Stomach (tissue), 9 donors: Measurements from ENCODE around the gene GLRX5. TPM values are rescaled to one million over a fixed set of nuclear protein-coding genes. Genes with fewer than 3 reads are reported as not detected.

ENCODE experiments used
- DNase-seq, 2 donors: peaks; one replicate each; pipeline versions ENCODE4 v3.0.0 to v3.0.0-alpha.2; 2013 to 2019
- H3K27ac ChIP-seq, 5 donors: fragments of 200-600 bp in 4 of 5; sonication (generic) in 4 of 5; one replicate each; pipeline ENCODE4 v1.5.1; 2013 to 2019; ENCODE audit warnings: mild to moderate bottlenecking in 1 of 5, moderate library complexity in 1 of 5
- H3K27me3 ChIP-seq, 3 donors: fragments of 200-600 bp; sonication (generic); one replicate each; pipeline ENCODE4 v1.5.1; 2017 to 2019; ENCODE audit warnings: mixed run types in 1 of 3
- H3K36me3 ChIP-seq, 4 donors: fragments of 200-600 bp; sonication (generic); 1 replicate in 3 of 4; 2 replicates in 1 of 4; pipeline ENCODE4 v1.5.1; 2016 to 2019
- H3K4me1 ChIP-seq, 4 donors: fragments of 200-600 bp; sonication (generic); one replicate each; pipeline ENCODE4 v1.5.1; 2016 to 2019
- H3K4me3 ChIP-seq, 4 donors: fragments of 200-600 bp; sonication (generic) in 3 of 4; one replicate each; pipeline ENCODE4 v1.5.1; 2016 to 2019; ENCODE audit warnings: mild to moderate bottlenecking in 1 of 4
- H3K9me3 ChIP-seq, 4 donors: fragments of 200-600 bp; sonication (generic); one replicate each; pipeline ENCODE4 v1.5.1; 2016 to 2019
- CTCF ChIP-seq, 7 experiments: fragments of 450-650 bp in 4 of 7; fragments of 200-600 bp in 3 of 7; sonication (generic) in 3 of 7; IDR thresholded peaks; one replicate each; pipeline ENCODE4 v1.5.1; 2016 to 2019; ENCODE audit warnings: antibody characterized with exemption in 7 of 7, control low read depth in 2 of 7, mild to moderate bottlenecking in 1 of 7
- EP300 ChIP-seq: sonication (generic); formaldehyde crosslinking; IDR thresholded peaks from one replicate; pipeline ENCODE4 v1.6.1; 2017; ENCODE audit warnings: antibody characterized with exemption
- POLR2A ChIP-seq, 4 donors: fragments of 450-650 bp; IDR thresholded peaks; one replicate each; pipeline ENCODE4 v1.6.1; 2016; ENCODE audit warnings: antibody characterized with exemption in 4 of 4, control low read depth in 2 of 4, mild to moderate bottlenecking in 1 of 4, moderate library complexity in 1 of 4
- POLR2AphosphoS5 ChIP-seq, 3 donors: sonication (generic); formaldehyde crosslinking; IDR thresholded peaks; one replicate each; pipeline ENCODE4 v1.6.1; 2016; ENCODE audit warnings: antibody characterized with exemption in 3 of 3
- WGBS, 5 donors: extraction: QIAGEN DNeasy Blood & Tissue Kit in 3 of 5; methylation state at CpG; one replicate each; pipeline versions ENCODE4 v1.1.5 to v1.1.7; 2013 to 2018; 5-methylcytosine and 5-hydroxymethylcytosine counted together
- intact Hi-C: fragments of 100-400 bp; cut with DNase I; formaldehyde crosslinking; loops from one replicate; pipeline ENCODE4 v1.15.1; 2023; ENCODE audit warnings: low total_unique reads
- polyA plus RNA-seq, 3 donors: library from polyadenylated mRNA; stranded (reverse); fragments of 200-250 nt; gene quantifications; one replicate each; pipeline ENCODE4 v1.2.3, GENCODE V29; 2013
- total RNA-seq, 5 donors: library from RNA; depleted of rRNA; stranded (reverse); fragments of >200 nt; gene quantifications; one replicate each; pipeline versions ENCODE4 v1.1.0 to v1.2.3, GENCODE V29; 2014 to 2016
- donor health status: healthy with polysubstance abuse.
- donor health status: Bipolar disorder and iron deficiency.
- donor health status: healthy.

The GLRX5 gene
- total and polyA plus RNA-seq, 8 donors: 29.5 to 316 (median 40.5) TPM

GRCh38 chr14:95521001-95521400, 13.8 kb upstream of the GLRX5 start:
- Histone ChIP-seq H3K27ac (no peak overlapping the region), H3K27me3 (no peaks in the 10 kb centered on the region), H3K4me3 (no peak overlapping the region), H3K4me1 (peaks cover 45 to 87% (median 62%) of the 10 kb centered on the region in 4 donors), H3K36me3 (peaks cover 0 to 3% (median 0%) of the 10 kb centered on the region in 4 donors), H3K9me3 (no peaks in the 10 kb centered on the region)
- TF ChIP-seq POLR2A (IDR thresholded peaks at IDR 0.05): no peak
- intact Hi-C loops: no loop called here
- no peak for DNase-seq
- 91 to 98% (median 93%) methylated on average over 4 of the region's 4 CpGs for WGBS, 5 donors

- Histone ChIP-seq H3K9me3 (no peaks in the 10 kb centered on the region), H3K4me3 (no peak overlapping the region), H3K36me3 (peaks cover 0 to 3% (median 0%) of the 10 kb centered on the region in 4 donors), H3K27ac (no peak overlapping the region), H3K4me1 (peaks cover 39 to 91% (median 61%) of the 10 kb centered on the region in 4 donors), H3K27me3 (no peaks in the 10 kb centered on the region)
- TF ChIP-seq EP300: no peak
- TF ChIP-seq POLR2AphosphoS5 (IDR thresholded peaks at IDR 0.05): no peak
- TF ChIP-seq CTCF (IDR thresholded peaks at IDR 0.05): no peak
- no peak for TF ChIP-seq POLR2A (IDR thresholded peaks at IDR 0.05)
- DNase-seq: no peak
- 83 to 94% (median 91%) methylated on average over 11 of the region's 11 CpGs for WGBS, 5 donors
- intact Hi-C loops: no loop called here
Measured at GRCh38 chr14:95522116-95522515, 12.7 kb upstream of the GLRX5 start.

GRCh38 chr14:95522556-95522955, 12.3 kb upstream of the GLRX5 start:
- Histone ChIP-seq H3K4me3 (no peak overlapping the region), H3K9me3 (no peaks in the 10 kb centered on the region), H3K36me3 (peaks cover 0 to 3% (median 0%) of the 10 kb centered on the region in 4 donors), H3K4me1 (peaks cover 35 to 91% (median 59%) of the 10 kb centered on the region in 4 donors), H3K27ac (peak overlapping the region in 1 of 5 donors; percentile 33), H3K27me3 (no peaks in the 10 kb centered on the region)
- 66 to 88% (median 83%) methylated on average over 4 of the region's 4 CpGs for WGBS, 5 donors
- TF ChIP-seq POLR2A (IDR thresholded peaks at IDR 0.05): no peak
- TF ChIP-seq CTCF (IDR thresholded peaks at IDR 0.05): no peak
- TF ChIP-seq EP300: no peak
- TF ChIP-seq POLR2AphosphoS5 (IDR thresholded peaks at IDR 0.05): no peak
- DNase-seq: no peak
- intact Hi-C loops: no loop called here

DNA sequence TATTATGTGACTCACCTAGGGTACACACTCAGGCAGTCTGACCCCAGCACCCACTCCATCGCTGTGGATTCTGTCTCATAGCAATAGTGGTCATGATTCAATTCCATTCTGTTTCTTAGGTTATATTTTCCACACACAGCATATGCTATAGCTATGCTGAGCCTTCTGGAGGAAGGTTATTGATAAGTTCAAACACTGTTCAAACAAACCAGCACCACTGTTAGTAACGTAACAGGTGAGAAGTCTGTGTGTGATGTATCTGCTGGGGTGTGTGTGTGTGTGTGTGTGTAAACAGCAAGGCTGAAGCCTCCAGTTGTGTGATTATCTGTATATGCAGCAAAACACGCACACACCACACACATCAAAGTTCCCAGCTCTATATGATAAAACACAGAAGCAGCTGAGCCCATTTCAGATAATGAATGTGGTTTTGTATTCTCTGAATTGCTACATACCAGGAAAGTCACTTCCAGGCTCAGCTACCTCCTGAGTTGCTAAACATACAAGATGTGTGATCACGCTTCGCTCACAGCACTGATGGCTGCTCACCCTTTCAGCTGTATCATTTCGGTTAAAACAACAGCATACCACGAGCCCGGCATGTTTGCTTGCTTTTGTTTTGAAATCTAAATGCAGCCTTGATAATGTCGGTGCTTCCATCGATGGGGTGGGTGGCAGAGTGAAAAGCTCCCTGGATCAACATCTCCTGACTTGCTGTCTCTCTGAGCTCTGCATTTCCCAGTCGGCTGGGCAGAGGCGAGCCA, 11.6 kb upstream of the GLRX5 start:
- Histone ChIP-seq H3K36me3 (peaks cover 0 to 3% (median 0%) of the 10 kb centered on the region in 4 donors), H3K4me1 (peaks cover 33 to 87% (median 54%) of the 10 kb centered on the region in 4 donors), H3K27me3 (no peaks in the 10 kb centered on the region), H3K27ac (peak overlapping the region in 4 of 5 donors; percentile 25 to 43 (median 30)), H3K9me3 (no peaks in the 10 kb centered on the region), H3K4me3 (no peak overlapping the region)
- WGBS, 5 donors: 15 to 41% (median 36%) methylated on average over 12 of the region's 12 CpGs
- TF ChIP-seq EP300 (no peak), POLR2AphosphoS5 (IDR thresholded peaks at IDR 0.05) (no peak), POLR2A (IDR thresholded peaks at IDR 0.05) (no peak), CTCF (IDR thresholded peaks at IDR 0.05) (no peak)
- intact Hi-C loops: no loop called here
- DNase-seq: peak in 1 of 2 donors; percentile 47
